HG03469 (cell line): ENCODE results near the gene GP1BB.
"Not testable (repeated sequence)": the region's sequence is repeated elsewhere in the genome, so short reads cannot be mapped to it uniquely, and the experiment has no call there.

Experiments
- ATAC-seq: cut with Tn5 transposase; IDR thresholded peaks from one replicate; pipeline ENCODE4 v1.9.1; 2021; ENCODE audit warnings: mild to moderate bottlenecking, moderate library complexity, moderate number of reproducible peaks; ENCODE audit not compliant: unreplicated experiment

GP1BB gene

GRCh38 chr22:19693581-19693980 lies 29.8 kb upstream of the GP1BB start:
- no peak for ATAC-seq

DNA sequence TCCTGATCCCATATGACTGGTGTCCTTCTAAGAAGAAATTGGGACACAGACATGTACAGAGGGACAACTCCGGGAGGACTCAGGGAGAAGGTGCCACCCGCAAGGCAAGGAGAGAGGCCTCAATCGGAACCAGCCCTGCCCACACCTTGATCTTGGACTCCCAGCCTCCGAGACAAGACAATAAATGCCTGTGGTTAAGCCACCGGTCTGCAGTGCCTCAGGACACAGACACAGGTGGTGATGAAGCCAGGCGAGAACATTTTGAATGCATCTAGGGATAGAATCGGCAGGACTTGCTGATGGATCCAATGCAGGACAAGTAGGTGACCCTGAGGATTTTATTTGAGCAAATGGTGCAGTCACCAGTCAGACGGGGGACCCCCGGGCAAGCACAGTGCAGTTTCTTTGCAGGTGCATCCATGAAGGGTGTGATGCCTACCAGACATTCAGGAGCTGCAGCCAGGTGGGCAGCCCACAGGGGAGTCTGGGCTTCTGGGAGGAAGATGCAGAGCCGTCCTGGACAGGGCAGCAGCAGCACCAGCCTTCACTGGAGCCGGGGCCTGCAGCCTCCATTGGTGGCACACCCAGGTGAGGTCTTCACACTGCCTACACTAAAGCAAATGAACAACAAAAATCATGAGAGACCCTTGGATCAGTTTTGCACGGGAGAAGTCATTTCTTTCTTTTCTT lies 29.2 kb upstream of the GP1BB start:
- no peak for ATAC-seq

DNA sequence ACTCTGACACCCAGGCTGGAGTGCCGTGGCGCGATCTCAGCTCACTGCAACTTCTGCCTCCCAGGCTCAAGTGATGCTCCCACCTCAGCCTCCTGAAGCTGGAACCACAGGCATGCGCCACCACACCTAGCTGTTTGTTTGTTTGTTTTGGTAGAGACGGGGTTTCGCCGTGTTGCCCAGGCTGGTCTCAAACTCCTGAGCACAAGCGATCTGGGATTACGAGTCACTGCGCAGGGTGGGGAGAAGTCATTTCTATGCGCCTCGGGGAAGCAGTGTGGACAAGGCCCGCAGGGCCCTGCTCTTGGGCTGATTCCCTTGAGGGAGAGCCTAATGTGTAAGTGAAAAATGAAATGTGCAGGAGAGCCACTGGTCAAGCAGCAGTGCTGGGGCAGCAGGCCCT lies 28.6 kb upstream of the GP1BB start:
- ATAC-seq = no peak

DNA sequence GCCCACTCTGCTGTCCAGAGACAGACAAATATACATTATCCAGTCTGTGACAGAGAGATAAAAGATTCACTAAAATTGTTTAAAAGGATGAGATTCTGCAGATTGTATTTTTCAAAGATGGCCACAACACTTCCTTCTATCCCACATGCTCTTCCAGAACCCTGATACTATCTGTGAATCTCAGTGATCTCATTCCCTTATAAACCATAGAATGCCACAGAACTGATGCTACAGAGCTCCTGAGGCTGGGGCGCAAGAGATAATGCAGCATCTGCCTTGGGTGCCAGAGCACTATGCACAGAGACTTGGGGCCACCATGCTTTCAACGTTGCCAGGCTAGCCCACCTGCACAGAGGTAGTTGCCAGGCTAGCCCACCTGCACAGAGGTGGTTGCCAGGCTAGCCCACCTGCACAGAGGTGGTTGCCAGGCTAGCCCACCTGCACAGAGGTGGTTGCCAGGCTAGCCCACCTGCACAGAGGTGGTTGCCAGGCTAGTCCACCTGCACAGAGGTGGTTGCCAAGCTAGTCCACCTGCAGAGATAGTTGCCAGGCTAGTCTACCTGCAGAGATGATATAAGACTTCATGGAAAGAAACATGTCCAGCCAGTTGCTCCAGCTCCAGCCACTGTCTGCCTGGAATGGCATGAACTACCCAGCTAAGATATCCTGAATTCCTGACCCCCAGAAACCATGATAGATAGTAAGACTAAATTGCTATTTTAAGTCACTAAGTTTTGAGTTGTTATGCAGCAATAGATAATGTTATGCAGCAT lies 26.6 kb upstream of the GP1BB start:
- no peak for ATAC-seq

GRCh38 chr22:19697871-19698270 lies 25.5 kb upstream of the GP1BB start:
- ATAC-seq = not testable (repeated sequence)

GRCh38 chr22:19700790-19701419 lies 22.4 kb upstream of the GP1BB start:
- ATAC-seq = no peak

DNA sequence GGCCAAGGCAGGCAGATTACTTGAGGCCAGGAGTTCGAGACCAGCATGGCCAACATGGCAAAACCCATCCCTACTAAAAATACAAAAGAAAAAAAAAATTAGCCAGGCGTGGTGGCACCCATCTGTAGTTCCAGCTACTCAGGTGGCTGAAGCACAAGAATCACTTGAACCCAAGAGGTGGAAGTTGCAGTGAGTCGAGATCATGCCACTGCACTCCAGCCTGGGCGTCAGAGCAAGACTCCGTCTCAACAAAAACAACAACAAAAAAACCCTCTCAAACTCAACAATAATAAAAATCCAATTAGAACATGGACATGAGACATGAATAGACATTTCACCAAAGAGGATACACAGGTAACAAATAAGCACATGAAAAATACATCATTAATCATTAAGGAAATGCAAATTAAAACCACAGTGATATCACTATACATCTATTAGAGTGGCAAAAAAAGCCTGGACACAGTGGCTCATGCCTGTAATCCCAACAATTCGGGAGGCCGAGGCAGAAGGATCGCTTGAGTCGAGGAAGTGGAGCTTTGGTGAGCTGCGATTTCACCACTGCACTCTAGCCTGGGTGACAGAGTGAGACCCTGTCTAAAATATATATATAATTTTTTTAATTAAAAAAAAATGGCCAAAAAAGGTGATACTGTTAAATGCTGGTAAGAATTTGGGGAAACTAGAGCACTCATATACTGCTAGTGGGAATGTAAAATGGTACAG lies 21.8 kb upstream of the GP1BB start:
- no peak for ATAC-seq

DNA sequence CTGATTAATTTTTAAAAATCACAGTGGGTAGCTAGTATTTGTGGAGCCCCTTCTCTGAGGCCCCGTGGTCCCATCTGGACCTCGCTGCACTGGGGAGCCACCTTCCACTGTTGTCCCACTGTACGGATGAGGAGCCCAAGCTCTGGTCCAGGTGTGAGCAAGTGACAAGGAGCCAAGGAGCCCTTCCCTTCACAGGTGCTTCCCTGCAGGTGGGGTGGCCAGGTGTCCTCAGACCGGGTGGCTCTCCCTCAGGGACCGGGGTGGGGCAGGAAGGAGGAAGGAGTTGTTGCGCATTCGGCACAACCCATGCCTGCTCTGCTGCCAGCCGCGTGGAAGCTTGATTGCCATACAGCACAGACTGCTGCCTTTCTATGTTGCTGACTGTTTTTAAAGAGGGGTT lies 19.5 kb upstream of the GP1BB start:
- no peak for ATAC-seq

DNA sequence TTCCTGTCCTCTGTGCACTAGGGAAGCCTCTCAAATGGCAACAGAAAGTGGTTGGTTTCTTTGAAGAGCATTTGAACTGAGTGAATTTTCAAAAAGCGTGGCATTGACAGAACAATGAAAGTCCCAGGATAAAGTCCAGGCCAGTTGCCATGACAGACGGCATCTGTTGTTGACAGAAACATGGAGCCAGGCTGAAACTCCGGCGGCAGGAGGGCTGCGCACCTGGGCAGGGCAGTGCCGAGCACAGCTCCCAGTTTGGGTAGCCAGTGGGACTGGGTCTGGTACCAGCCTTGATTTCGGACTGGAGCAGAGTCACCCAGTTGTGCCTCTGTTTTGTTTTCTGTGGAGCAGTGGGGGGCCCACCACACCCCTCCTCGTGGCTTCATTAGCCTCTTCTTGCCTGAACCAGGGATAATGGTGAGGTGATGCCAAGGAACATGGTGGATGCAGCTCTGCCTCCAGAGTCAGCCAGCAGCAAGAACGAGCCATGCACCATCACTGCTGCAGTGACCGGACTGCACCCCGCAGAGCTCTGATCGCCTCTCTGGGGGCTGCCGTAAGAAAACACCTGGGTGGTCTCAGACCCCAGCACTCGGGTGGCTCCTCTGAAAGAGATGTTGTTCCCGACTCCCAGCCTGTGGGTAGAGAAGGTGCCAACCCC lies 18.9 kb upstream of the GP1BB start:
- no peak for ATAC-seq

- ATAC-seq = no peak
Measured at GRCh38 chr22:19705181-19705934, 18.0 kb upstream of the GP1BB start.

GRCh38 chr22:19706661-19707151 lies 16.6 kb upstream of the GP1BB start:
- ATAC-seq = no peak

- ATAC-seq = no peak
Measured at GRCh38 chr22:19707347-19708290, 15.7 kb upstream of the GP1BB start.

- ATAC-seq = no peak
Measured at GRCh38 chr22:19708321-19709011, 14.9 kb upstream of the GP1BB start.

DNA sequence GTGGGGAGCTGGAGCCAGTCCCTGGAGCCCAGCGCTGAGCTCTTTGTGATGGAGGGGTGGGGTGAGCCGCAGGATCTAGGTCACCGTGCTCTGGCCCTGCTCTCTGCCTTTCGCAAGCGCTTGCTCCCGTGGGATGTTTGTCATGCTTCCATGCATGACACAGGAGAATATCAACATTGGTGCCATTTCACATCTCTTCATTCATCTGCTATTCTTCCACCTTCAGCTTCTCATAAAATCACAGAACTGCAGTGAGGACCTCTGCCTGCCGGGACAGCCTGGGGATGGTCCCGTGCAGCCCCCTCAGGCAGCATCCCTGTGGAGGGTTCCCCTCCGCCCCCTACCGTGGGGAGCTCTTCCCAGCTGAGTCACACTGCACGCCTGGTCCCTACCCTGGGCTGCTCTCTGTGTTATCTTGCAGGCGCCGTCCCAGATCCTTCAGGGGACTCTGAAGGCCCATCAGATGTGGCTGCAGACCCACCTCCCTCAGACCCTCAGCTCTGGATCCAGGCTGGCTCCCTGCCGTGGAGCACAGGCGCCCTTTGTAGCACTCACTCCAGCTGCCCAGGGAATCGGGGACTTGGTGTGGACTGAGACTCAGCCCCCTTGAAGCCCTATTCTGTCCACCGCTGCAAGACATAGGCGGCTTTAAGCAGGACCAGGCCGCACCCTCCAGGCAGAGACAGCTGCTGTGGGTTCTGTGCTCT lies 14.1 kb upstream of the GP1BB start:
- ATAC-seq = no peak

DNA sequence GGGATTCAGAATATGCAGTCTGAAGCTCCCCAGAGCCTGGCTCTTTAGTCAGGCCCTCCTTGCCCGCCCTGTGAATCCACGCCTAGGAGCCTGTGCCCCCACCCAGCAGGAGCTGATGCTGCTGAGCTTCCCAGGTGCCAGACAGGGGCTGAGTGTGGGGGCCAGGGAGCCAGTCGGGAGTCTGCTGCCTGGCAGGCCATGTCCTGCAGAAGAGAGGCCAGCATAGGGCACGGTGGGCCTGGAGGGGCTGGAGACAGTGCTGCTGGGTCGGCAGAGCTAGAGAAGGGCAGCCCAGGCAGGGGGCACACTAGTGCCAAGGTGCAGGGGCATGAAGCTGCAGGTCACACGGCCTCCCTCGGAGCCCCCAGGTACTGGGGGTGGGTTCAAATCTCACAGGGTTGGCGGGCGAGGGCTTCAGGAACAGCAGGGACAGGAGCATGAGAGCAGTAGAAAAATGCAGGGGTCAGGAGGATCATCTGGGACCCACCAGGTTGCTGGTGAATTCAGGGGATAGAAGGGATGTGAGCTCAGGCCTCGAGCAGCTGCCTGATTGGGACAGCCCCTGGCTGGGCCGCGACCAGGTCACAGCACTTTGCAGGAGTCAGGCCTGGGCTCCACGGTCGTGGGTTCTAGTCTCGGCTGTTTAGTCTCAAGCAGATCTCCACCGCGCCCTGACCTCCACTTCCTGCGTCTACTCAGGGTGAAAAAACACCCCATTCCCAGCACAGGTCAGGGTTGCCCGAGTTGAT lies 13.1 kb upstream of the GP1BB start:
- no peak for ATAC-seq

DNA sequence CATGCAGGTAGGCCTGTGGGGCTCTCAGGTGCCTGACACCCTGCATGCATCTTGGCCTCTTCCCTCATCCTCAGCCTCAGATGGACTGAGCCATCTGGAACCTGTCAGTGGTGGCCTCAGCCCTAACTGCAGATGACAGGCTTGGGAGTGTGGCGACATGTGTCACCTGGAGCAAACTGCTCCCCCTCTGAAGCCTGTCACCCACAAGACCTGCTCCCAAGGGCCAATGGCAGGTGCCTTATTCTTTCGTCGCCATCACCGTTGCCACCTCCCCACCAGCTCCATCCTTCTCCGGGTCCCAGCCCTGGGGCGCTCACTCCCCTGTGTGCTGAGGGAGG lies 12.6 kb upstream of the GP1BB start:
- ATAC-seq = no peak

DNA sequence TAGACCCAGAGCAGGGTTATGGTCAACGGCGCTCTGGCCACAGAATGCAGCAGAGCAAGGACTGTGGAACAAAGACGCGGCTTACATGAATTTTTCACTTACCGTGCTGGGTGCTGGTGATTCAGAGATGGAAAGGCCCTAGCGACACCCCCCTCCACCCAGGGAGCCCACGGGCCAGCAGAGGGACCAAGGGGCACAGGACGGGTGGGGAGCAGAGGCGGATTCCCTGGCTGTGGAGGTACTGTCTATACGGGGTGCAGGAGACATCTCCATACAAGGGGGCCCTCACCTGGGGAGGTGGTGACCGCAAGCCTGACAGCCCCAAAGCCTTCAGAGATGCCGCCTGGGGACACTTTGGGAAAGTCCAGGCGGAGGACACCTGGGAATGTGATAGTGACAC lies 10.1 kb upstream of the GP1BB start:
- no peak for ATAC-seq
